SK-N-SH (cell line): Measurements from ENCODE around the gene BORCS5. TPM values are rescaled to one million over a fixed set of nuclear protein-coding genes. Genes with fewer than 3 reads are reported as not detected.
"Not testable (repeated sequence)": the region's sequence is repeated elsewhere in the genome, so short reads cannot be mapped to it uniquely, and the experiment has no call there.

Experiments used
- CTCF ChIA-PET: fragments of 300-600, 350-600 bp; formaldehyde crosslinking; extraction: SDS; loops from one replicate; lab custom pipeline; 2021; lab: Yijun Ruan, JAX
- POLR2A ChIA-PET: fragments of 350-600 bp; sonication (Branson Sonifier 250); formaldehyde crosslinking; extraction: SDS; loops from one replicate; lab custom pipeline; 2020; ENCODE audit warnings: antibody characterized with exemption, inconsistent platforms; lab: Yijun Ruan, JAX
- DNase-seq: peaks from one replicate; pipeline ENCODE4 v3.0.0; 2012
- H2AFZ ChIP-seq: fragments of 200-600 bp; sonication (generic); 2 replicates; pipeline ENCODE4 v1.8.1; 2016; ENCODE audit warnings: antibody characterized with exemption, mild to moderate bottlenecking, low read depth
- H3F3A ChIP-seq: fragments of 200-600 bp; sonication (generic); replicated peaks from 2 replicates; pipeline ENCODE3; 2016; ENCODE audit warnings: antibody characterized with exemption, mild to moderate bottlenecking; ENCODE audit not compliant: insufficient read depth
- H3K27ac ChIP-seq, 2 experiments: fragments of 200-500 bp in 1 of 2; fragments of 200-600 bp in 1 of 2; sonication (Bioruptor generic) in 1 of 2; sonication (generic), shearing (Covaris generic) in 1 of 2; 2 replicates each; pipeline versions ENCODE4 v1.5.1 to v1.6.1; 2014 to 2016; ENCODE audit warnings: low read depth in 2 of 2, inconsistent platforms in 1 of 2, low read length in 1 of 2, mild to moderate bottlenecking in 1 of 2, mixed read lengths in 1 of 2
- H3K27me3 ChIP-seq: fragments of 200-600 bp; sonication (generic), shearing (Covaris generic); 2 replicates; pipeline ENCODE4 v1.6.1; 2016; ENCODE audit warnings: mixed run types; ENCODE audit not compliant: insufficient read depth
- H3K36me3 ChIP-seq, 2 experiments: fragments of 200-500 bp in 1 of 2; fragments of 200-600 bp in 1 of 2; sonication (Bioruptor generic) in 1 of 2; sonication (generic) in 1 of 2; replicated peaks in 1 of 2; 2 replicates each; pipeline versions ENCODE3 to v1.5.1; 2014 to 2016; ENCODE audit warnings: low read length in 1 of 2, mild to moderate bottlenecking in 1 of 2; ENCODE audit not compliant: insufficient read depth in 2 of 2, control insufficient read depth in 1 of 2
- H3K4me1 ChIP-seq, 2 experiments: fragments of 200-500 bp in 1 of 2; fragments of 200-600 bp in 1 of 2; sonication (Bioruptor generic) in 1 of 2; sonication (generic), shearing (Covaris generic) in 1 of 2; 2 replicates each; pipeline versions ENCODE4 v1.5.1 to v1.6.1; 2014 to 2016; ENCODE audit warnings: low read depth in 1 of 2, low read length in 1 of 2, mixed run types in 1 of 2; ENCODE audit not compliant: insufficient read depth in 2 of 2, control insufficient read depth in 1 of 2
- H3K4me2 ChIP-seq: fragments of 200-600 bp; sonication (generic), shearing (Covaris generic); 2 replicates; pipeline ENCODE4 v1.6.1; 2017; ENCODE audit warnings: mixed run types
- H3K4me3 ChIP-seq, 2 experiments: fragments of 200-500 bp in 1 of 2; fragments of 200-600 bp in 1 of 2; sonication (Bioruptor generic) in 1 of 2; sonication (generic), shearing (Covaris generic) in 1 of 2; 2 replicates each; pipeline versions ENCODE4 v1.5.1 to v1.8.1; 2014 to 2016; ENCODE audit warnings: low read depth in 2 of 2, inconsistent platforms in 1 of 2, low read length in 1 of 2, mild to moderate bottlenecking in 1 of 2, mixed read lengths in 1 of 2, moderate library complexity in 1 of 2
- H3K79me2 ChIP-seq: fragments of 200-600 bp; sonication (generic); 2 replicates; pipeline ENCODE4 v1.8.1; 2017; ENCODE audit warnings: mild to moderate bottlenecking; ENCODE audit not compliant: insufficient read depth
- H3K9ac ChIP-seq: fragments of 200-600 bp; sonication (generic); 2 replicates; pipeline ENCODE4 v1.6.1; 2017; ENCODE audit warnings: mixed run types
- H3K9me2 ChIP-seq: fragments of 200-600 bp; sonication (generic); 2 replicates; pipeline ENCODE4 v1.6.1; 2017; ENCODE audit warnings: mixed run types
- H3K9me3 ChIP-seq: fragments of 200-600 bp; sonication (generic); 2 replicates; pipeline ENCODE4 v1.6.1; 2017; ENCODE audit warnings: mixed run types, mild to moderate bottlenecking, moderate library complexity
- H4K20me1 ChIP-seq: fragments of 200-600 bp; sonication (generic); 2 replicates; pipeline ENCODE4 v1.6.1; 2017; ENCODE audit warnings: mild to moderate bottlenecking, mixed run types; ENCODE audit not compliant: insufficient read depth
- CHD2 ChIP-seq: fragments of 150-350 bp; IDR thresholded peaks from 2 replicates; pipeline ENCODE4 v1.6.1; 2018; ENCODE audit warnings: low read length; ENCODE audit not compliant: partially characterized antibody
- EP300 ChIP-seq, 2 experiments: IDR thresholded peaks; 2 replicates each; pipeline versions ENCODE4 v1.4.0 to v1.6.1; 2012; ENCODE audit warnings: borderline replicate concordance in 1 of 2, low read depth in 1 of 2, low read length in 1 of 2
- FOXJ3 ChIP-seq: sonication (generic); formaldehyde crosslinking; IDR thresholded peaks from 2 replicates; pipeline ENCODE4 v1.5.1; 2020; ENCODE audit warnings: mild to moderate bottlenecking, missing genetic modification reagents
- GABPA ChIP-seq: IDR thresholded peaks from 2 replicates; pipeline ENCODE4 v1.4.0; 2012; ENCODE audit warnings: low read depth, mild to moderate bottlenecking
- GATA2 ChIP-seq: sonication (generic); formaldehyde crosslinking; IDR thresholded peaks from 2 replicates; pipeline ENCODE4 v1.5.0; 2020; ENCODE audit warnings: mild to moderate bottlenecking, missing genetic modification reagents
- MEF2A ChIP-seq: IDR thresholded peaks from 2 replicates; pipeline ENCODE4 v1.4.0; 2012; ENCODE audit warnings: low read depth, borderline replicate concordance
- NFIC ChIP-seq: IDR thresholded peaks from 2 replicates; pipeline ENCODE4 v1.4.0; 2012; ENCODE audit warnings: borderline replicate concordance
- POLR2AphosphoS5 ChIP-seq: IDR thresholded peaks from 2 replicates; pipeline ENCODE4 v1.6.1; 2012; ENCODE audit warnings: low read depth, low read length
- RCOR1 ChIP-seq: fragments of 150-350 bp; IDR thresholded peaks from 2 replicates; pipeline ENCODE4 v1.6.1; 2017; ENCODE audit warnings: antibody characterized with exemption, low read length
- SIN3A ChIP-seq: IDR thresholded peaks from 2 replicates; pipeline ENCODE4 v1.6.1; 2012; ENCODE audit warnings: low read depth, mild to moderate bottlenecking, low read length, moderate library complexity, borderline replicate concordance
- SMC3 ChIP-seq: IDR thresholded peaks from 2 replicates; pipeline ENCODE4 v1.6.1; 2012; ENCODE audit warnings: low read depth, low read length, improper control_type of control experiment
- TAF1 ChIP-seq: IDR thresholded peaks from 2 replicates; pipeline ENCODE4 v1.6.1; 2012; ENCODE audit warnings: low read depth, mild to moderate bottlenecking, low read length, moderate library complexity, borderline replicate concordance
- TEAD4 ChIP-seq: IDR thresholded peaks from 2 replicates; pipeline ENCODE4 v1.4.0; 2012; ENCODE audit warnings: mild to moderate bottlenecking, borderline replicate concordance; ENCODE audit not compliant: insufficient read depth
- YY1 ChIP-seq: IDR thresholded peaks from 2 replicates; pipeline ENCODE4 v1.4.0; 2012; ENCODE audit warnings: low read depth, mild to moderate bottlenecking
- WGBS: methylation state at CpG from one replicate; pipeline ENCODE4 v1.1.6; 2017; ENCODE audit warnings: low lambda C conversion rate; 5-methylcytosine and 5-hydroxymethylcytosine counted together
- polyA plus RNA-seq, 3 experiments: library from polyadenylated mRNA; depleted of rRNA; stranded (reverse); fragments of >200 nt; gene quantifications; 2 replicates each; pipeline ENCODE4 v1.2.3, GENCODE V29; 2012
- TF ChIP-seq, protein P1 (sequence below): IDR thresholded peaks from 2 replicates; pipeline ENCODE4; 2012
- TF ChIP-seq, protein P2 (sequence below): IDR thresholded peaks from 2 replicates; pipeline ENCODE4 v1.6.1; 2012; ENCODE audit warnings: mild to moderate bottlenecking, low read depth, low read length, moderate library complexity
- TF ChIP-seq, protein P3 (sequence below): IDR thresholded peaks from 2 replicates; pipeline ENCODE4 v1.4.0; 2012; ENCODE audit warnings: low read depth, borderline replicate concordance
- TF ChIP-seq, protein P4 (sequence below): IDR thresholded peaks from 2 replicates; pipeline ENCODE4 v1.4.0; 2012; ENCODE audit warnings: low read depth, borderline replicate concordance

Gene BORCS5
- polyA plus RNA-seq, 1 of the 3 experiments (the other 2 are of a cell fraction), result 16.3 TPM

DNA sequence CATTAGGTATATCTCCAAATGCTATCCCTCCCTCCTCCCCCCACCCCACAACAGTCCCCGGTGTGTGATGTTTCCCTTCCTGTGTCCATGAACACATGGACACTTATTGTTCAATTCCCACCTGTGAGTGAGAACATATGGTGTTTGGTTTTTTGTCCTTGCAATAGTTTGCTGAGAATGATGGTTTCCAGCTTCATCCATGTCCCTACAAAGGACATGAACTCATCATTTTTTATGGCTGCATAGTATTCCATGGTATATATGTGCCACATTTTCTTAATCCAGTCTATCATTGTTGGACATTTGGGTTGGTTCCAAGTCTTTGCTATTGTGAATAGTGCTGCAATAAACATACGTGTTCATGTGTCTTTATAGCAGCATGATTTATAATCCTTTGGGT is 52.5 kb downstream of the BORCS5 start:
- H3K4me1 ChIP-seq, H4K20me1 ChIP-seq, H3K9ac ChIP-seq, H3K36me3 ChIP-seq, H3K27me3 ChIP-seq, H3K27ac ChIP-seq, H2AFZ ChIP-seq, H3K4me3 ChIP-seq, H3F3A ChIP-seq, DNase-seq, H3K4me2 ChIP-seq, H3K9me3 ChIP-seq, POLR2A ChIA-PET, H3K79me2 ChIP-seq, CTCF ChIA-PET, H3K9me2 ChIP-seq: not testable (repeated sequence)
- 92% methylated on average over 1 of the region's 2 CpGs for WGBS

DNA sequence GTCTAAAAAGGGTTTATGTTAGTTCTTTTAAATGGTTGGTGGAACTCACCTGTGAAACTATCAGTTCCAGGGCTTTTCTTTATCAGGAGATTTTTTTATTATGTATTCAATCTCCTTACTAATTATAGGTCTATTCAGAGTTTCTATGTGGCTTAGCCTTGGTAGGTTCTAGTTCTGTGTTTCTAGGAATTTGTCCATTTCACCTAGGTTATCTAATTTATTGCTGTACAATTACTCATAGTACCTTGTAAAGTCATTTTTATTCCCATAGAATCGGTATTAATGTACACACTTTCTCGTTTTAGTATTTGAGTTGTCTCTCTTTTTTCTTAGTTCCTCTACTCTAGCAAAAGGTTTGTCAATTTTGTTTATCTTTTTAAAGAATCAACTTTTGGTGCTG is 59.0 kb downstream of the BORCS5 start:
- ChIA-PET POLR2A (no interaction called here), CTCF (interaction anchor here (0.6 kb wide), 1 partner anchor 321 kb away, joined by 3 read pairs; no protein-coding TSS in a partner anchor)
- Histone ChIP-seq H3K4me3 (no peak overlapping the region), H4K20me1 (no peaks in the 10 kb centered on the region), H3K9ac (no peak overlapping the region), H3K79me2 (no peaks in the 10 kb centered on the region), H3K4me1 (no peaks in the 10 kb centered on the region), H2AFZ (no peak overlapping the region), H3K27me3 (no peaks in the 10 kb centered on the region), H3K4me2 (no peak overlapping the region), H3K36me3 (peaks cover 0 to 3% of the 10 kb centered on the region in 2 experiments), H3K27ac (no peak overlapping the region), H3K9me2 (no peaks in the 10 kb centered on the region), H3F3A (peaks cover 3% of the 10 kb centered on the region), H3K9me3 (no peaks in the 10 kb centered on the region)
- 84% methylated on average over 2 of the region's 2 CpGs for WGBS
- no peak for DNase-seq
- TF ChIP-seq EP300 (IDR thresholded peaks at IDR 0.05; ENCODE audit: borderline replicate concordance in 1 of 2, low read depth in 1 of 2, low read length in 1 of 2) (no peak), RCOR1 (no peak), TEAD4 (no peak), GABPA (no peak), GATA2 (no peak), NFIC (no peak), TAF1 (no peak), FOXJ3 (CRISPR knock-in tag) (no peak), MEF2A (no peak), SMC3 (no peak), CHD2 (no peak), POLR2AphosphoS5 (no peak), YY1 (no peak), SIN3A (no peak)
- TF ChIP-seq, protein P1, sequence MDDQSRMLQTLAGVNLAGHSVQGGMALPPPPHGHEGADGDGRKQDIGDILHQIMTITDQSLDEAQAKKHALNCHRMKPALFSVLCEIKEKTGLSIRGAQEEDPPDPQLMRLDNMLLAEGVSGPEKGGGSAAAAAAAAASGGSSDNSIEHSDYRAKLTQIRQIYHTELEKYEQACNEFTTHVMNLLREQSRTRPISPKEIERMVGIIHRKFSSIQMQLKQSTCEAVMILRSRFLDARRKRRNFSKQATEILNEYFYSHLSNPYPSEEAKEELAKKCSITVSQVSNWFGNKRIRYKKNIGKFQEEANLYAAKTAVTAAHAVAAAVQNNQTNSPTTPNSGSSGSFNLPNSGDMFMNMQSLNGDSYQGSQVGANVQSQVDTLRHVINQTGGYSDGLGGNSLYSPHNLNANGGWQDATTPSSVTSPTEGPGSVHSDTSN, result no peak
- TF ChIP-seq, protein P2, sequence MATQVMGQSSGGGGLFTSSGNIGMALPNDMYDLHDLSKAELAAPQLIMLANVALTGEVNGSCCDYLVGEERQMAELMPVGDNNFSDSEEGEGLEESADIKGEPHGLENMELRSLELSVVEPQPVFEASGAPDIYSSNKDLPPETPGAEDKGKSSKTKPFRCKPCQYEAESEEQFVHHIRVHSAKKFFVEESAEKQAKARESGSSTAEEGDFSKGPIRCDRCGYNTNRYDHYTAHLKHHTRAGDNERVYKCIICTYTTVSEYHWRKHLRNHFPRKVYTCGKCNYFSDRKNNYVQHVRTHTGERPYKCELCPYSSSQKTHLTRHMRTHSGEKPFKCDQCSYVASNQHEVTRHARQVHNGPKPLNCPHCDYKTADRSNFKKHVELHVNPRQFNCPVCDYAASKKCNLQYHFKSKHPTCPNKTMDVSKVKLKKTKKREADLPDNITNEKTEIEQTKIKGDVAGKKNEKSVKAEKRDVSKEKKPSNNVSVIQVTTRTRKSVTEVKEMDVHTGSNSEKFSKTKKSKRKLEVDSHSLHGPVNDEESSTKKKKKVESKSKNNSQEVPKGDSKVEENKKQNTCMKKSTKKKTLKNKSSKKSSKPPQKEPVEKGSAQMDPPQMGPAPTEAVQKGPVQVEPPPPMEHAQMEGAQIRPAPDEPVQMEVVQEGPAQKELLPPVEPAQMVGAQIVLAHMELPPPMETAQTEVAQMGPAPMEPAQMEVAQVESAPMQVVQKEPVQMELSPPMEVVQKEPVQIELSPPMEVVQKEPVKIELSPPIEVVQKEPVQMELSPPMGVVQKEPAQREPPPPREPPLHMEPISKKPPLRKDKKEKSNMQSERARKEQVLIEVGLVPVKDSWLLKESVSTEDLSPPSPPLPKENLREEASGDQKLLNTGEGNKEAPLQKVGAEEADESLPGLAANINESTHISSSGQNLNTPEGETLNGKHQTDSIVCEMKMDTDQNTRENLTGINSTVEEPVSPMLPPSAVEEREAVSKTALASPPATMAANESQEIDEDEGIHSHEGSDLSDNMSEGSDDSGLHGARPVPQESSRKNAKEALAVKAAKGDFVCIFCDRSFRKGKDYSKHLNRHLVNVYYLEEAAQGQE, result no peak
- TF ChIP-seq, protein P3, sequence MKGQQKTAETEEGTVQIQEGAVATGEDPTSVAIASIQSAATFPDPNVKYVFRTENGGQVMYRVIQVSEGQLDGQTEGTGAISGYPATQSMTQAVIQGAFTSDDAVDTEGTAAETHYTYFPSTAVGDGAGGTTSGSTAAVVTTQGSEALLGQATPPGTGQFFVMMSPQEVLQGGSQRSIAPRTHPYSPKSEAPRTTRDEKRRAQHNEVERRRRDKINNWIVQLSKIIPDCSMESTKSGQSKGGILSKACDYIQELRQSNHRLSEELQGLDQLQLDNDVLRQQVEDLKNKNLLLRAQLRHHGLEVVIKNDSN, result no peak
- TF ChIP-seq, protein P4, sequence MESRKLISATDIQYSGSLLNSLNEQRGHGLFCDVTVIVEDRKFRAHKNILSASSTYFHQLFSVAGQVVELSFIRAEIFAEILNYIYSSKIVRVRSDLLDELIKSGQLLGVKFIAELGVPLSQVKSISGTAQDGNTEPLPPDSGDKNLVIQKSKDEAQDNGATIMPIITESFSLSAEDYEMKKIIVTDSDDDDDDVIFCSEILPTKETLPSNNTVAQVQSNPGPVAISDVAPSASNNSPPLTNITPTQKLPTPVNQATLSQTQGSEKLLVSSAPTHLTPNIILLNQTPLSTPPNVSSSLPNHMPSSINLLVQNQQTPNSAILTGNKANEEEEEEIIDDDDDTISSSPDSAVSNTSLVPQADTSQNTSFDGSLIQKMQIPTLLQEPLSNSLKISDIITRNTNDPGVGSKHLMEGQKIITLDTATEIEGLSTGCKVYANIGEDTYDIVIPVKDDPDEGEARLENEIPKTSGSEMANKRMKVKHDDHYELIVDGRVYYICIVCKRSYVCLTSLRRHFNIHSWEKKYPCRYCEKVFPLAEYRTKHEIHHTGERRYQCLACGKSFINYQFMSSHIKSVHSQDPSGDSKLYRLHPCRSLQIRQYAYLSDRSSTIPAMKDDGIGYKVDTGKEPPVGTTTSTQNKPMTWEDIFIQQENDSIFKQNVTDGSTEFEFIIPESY, result no peak

DNA sequence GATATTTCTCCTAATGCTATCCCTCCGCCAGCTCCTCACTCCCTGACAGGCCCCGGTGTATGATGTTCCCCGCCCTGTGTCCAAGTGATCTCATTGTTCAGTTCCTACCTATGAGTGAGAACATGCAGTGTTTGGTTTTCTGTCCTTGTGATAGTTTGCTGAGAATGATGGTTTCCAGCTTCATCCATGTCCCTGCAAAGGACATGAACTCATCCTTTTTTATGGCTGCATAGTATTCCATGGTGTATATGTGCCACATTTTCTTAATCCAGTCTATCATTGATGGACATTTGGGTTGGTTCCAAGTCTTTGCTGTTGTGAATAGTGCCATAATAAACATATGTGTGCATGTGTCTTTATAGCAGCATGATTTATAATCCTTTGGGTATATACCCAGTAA is 62.3 kb downstream of the BORCS5 start:
- H3K27me3 ChIP-seq, H3K9me3 ChIP-seq, H3K4me3 ChIP-seq, H3K4me2 ChIP-seq, H3K79me2 ChIP-seq, H2AFZ ChIP-seq, CTCF ChIA-PET, DNase-seq, POLR2A ChIA-PET, H4K20me1 ChIP-seq, H3F3A ChIP-seq, H3K9me2 ChIP-seq, H3K9ac ChIP-seq, H3K36me3 ChIP-seq, H3K27ac ChIP-seq, H3K4me1 ChIP-seq: not testable (repeated sequence)
- 97% methylated on average over 3 of the region's 3 CpGs for WGBS
